GM13976 (cell line): Measurements from ENCODE around the gene SMAGP.
A peak's percentile ranks its signal among the peaks of the same experiment; 100 is the strongest.
"Not testable (repeated sequence)": the region's sequence is repeated elsewhere in the genome, so short reads cannot be mapped to it uniquely, and the experiment has no call there.

Experiments
- DNase-seq: peaks from one replicate; pipeline ENCODE4 v3.0.0; 2012; ENCODE audit warnings: low spot score
- in situ Hi-C: fragments of 300-500 bp; cut with MboI; formaldehyde crosslinking; loops from one replicate; pipeline ENCODE4 v1.12.0; 2022; ENCODE audit warnings: low sequenced_read_pairs, mixed read lengths, inconsistent platforms; ENCODE audit not compliant: unreplicated experiment
- TF ChIP-seq, protein P1 (sequence below): IDR thresholded peaks from 2 replicates; pipeline ENCODE4 v1.5.1; 2012; ENCODE audit warnings: borderline replicate concordance, mild to moderate bottlenecking; ENCODE audit not compliant: insufficient read depth; ENCODE audit errors: extremely low read depth, missing control alignments, control extremely low read depth

The SMAGP gene

GRCh38 chr12:51222461-51222860, 47.8 kb downstream of the SMAGP start:
- DNase-seq, result no peak
- TF ChIP-seq, protein P1, sequence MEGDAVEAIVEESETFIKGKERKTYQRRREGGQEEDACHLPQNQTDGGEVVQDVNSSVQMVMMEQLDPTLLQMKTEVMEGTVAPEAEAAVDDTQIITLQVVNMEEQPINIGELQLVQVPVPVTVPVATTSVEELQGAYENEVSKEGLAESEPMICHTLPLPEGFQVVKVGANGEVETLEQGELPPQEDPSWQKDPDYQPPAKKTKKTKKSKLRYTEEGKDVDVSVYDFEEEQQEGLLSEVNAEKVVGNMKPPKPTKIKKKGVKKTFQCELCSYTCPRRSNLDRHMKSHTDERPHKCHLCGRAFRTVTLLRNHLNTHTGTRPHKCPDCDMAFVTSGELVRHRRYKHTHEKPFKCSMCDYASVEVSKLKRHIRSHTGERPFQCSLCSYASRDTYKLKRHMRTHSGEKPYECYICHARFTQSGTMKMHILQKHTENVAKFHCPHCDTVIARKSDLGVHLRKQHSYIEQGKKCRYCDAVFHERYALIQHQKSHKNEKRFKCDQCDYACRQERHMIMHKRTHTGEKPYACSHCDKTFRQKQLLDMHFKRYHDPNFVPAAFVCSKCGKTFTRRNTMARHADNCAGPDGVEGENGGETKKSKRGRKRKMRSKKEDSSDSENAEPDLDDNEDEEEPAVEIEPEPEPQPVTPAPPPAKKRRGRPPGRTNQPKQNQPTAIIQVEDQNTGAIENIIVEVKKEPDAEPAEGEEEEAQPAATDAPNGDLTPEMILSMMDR, result no peak
- in situ Hi-C loops, result no loop called here

DNA sequence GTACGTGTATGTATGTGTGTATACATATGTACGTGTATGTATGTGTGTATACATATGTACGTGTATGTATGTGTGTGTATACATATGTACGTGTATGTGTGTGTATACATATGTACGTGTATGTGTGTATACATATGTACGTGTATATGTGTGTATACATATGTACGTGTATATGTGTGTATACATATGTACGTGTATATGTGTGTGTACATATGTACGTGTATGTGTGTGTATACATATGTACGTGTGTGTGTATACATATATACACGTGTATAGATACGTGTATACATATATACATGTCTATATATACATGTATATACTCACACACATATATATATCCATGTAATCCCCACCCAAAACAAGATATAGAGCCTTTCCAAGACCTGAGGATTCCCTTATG, 50.4 kb downstream of the SMAGP start:
- DNase-seq, in situ Hi-C loops: not testable (repeated sequence)

GRCh38 chr12:51219322-51219721, 50.9 kb downstream of the SMAGP start:
- DNase-seq, result no peak
- TF ChIP-seq, protein P1, result no peak
- in situ Hi-C loops, result no loop called here

- TF ChIP-seq, protein P1, result no peak
- no peak for DNase-seq
- in situ Hi-C loops, result no loop called here
Measured at GRCh38 chr12:51218607-51219161, 51.5 kb downstream of the SMAGP start.

DNA sequence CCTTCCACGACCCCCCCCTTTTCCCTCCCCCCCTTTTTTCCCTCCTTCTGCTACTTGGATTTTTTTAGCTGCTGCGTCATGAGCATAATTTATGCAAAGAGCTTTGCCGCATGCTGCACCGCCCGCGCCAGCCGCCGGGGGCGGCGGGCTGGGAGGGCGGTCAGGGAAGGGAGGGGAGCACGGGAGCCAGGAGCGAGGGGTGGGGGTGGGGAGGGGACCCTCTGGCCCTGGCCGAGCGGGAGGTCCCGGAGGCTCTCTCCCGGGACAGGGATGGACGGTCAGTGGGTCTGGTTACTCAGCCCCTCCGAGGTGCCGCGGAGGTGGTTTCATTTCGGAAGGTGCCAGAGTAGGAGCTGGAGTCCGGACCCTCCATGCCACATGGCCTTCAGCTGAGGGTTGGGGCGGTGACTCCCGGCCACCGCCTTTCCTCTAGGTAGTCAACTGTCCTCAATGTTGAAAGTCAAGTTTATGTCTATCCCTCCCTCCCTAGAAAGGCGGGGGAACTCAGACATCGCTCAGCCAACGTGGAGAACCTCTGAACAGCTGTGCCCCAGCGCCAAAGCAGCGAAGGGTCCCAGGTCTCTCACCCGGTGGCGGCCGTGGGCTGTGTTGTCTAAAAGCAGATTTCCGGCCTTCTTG, 52.1 kb downstream of the SMAGP start, which contains the start of gene POU6F1:
POU6F1 (minus strand) TSS at position 95 of the 639 bp plus-strand sequence. CDS start 11,226 bp downstream, outside the sequence.
- DNase-seq, result peak; percentile 87
- TF ChIP-seq, protein P1, result peak; percentile 34
- in situ Hi-C loops, result no loop called here

DNA sequence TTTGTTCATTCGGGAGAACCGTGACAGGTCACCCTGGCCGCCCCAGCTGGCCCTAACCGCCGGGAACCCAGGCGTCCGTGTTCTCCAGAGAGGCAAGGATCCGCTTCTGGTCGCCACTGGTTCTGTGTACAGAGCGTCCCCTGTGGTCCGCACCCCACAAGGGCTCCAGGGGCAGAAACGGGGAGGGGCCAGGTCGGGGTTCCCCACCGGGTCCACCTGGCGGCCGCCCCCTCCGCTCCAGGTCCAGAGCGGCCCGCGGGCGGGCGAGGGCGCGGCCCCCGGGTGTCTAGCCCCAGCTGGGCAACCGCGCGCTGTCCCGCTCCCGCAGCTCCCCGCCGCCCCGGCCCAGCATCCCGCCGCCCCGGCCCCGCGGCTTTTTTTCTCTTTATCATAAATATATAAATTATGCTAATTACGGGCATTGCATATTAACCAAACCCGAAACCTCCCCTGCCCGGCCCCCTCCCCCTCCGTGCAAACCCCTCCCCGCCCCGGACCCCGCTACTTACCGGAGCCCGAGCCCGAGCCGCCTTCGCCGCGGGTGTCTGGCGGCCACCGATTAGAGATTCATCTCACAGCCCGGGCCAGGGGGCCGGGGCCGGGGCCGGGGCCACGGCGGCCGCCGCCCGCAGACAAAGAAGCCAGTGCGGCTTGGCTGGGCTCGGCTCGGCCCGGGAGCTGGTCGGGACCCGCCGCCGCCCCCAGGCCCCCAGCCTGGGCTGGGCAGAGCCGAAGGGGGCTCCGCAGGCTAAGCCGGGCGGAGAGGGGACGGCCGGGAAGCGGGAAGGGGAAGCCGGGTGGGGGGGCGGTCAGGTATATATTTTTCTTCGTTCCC, 52.9 kb downstream of the SMAGP start:
- in situ Hi-C loops, result no loop called here
- TF ChIP-seq, protein P1, result peak; percentile 29
- DNase-seq, result peak; percentile 88

DNA sequence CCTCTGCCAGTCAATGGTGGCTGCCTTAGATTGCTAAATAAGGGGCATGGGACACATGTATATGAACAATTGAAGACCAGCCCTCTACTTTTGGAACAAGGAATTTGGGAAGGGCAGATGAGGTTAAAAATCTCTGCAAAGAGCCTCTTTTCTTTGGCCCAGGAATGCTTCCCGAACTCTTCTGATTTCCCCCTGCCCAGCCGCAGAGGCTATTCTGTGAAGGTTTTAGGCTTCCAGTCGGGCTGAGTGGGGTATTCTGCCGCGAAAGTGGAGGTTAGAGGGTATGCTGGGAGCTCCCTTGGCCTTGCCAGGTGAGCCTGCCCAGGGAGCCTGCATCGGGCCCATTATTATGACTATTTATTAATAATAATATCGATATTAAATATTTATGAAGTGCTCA, 53.6 kb downstream of the SMAGP start:
- in situ Hi-C loops, result no loop called here
- TF ChIP-seq, protein P1, result no peak
- DNase-seq, result no peak
